GM12873 (cell line): ENCODE data around the gene LEAP2.

Experiments
- CTCF ChIP-seq: IDR thresholded peaks from 2 replicates; pipeline ENCODE4 v1.5.1; 2012; ENCODE audit warnings: low read depth, mild to moderate bottlenecking, moderate library complexity, low read length, control low read depth; ENCODE audit not compliant: insufficient read depth; ENCODE audit errors: missing control alignments

Gene LEAP2

GRCh38 chr5:132884548-132884947, 11.1 kb downstream of the LEAP2 start:
- TF ChIP-seq CTCF = no peak

GRCh38 chr5:132886064-132886823, 12.8 kb downstream of the LEAP2 start:
- no peak for TF ChIP-seq CTCF

GRCh38 chr5:132887283-132887682, 13.8 kb downstream of the LEAP2 start:
- no peak for TF ChIP-seq CTCF

GRCh38 chr5:132889501-132889900, 16.0 kb downstream of the LEAP2 start:
- TF ChIP-seq CTCF = no peak

- no peak for TF ChIP-seq CTCF
Observed at GRCh38 chr5:132890817-132891216, 17.3 kb downstream of the LEAP2 start.

GRCh38 chr5:132895719-132896305, 22.3 kb downstream of the LEAP2 start:
- no peak for TF ChIP-seq CTCF

- no peak for TF ChIP-seq CTCF
Observed at GRCh38 chr5:132896685-132897084, 23.2 kb downstream of the LEAP2 start.
